Gastroesophageal sphincter (tissue), 4 donors: ENCODE results near the gene FAM9C. TPM values are rescaled to one million over a fixed set of nuclear protein-coding genes. Genes with fewer than 3 reads are reported as not detected.

Source experiments
- ATAC-seq: fragments of 150-250 bp; one replicate; pipeline ENCODE4 v1.9.1; 2016; ENCODE audit warnings: mild to moderate bottlenecking, moderate library complexity
- H3K27ac ChIP-seq, 4 donors: fragments of 200-600 bp; sonication (generic) in 3 of 4; 1 replicate in 3 of 4; 2 replicates in 1 of 4; pipeline ENCODE4 v1.5.1; 2016 to 2019
- H3K27me3 ChIP-seq: fragments of 200-600 bp; sonication (generic); one replicate; pipeline ENCODE4 v1.5.1; 2019
- H3K36me3 ChIP-seq, 2 donors: fragments of 200-600 bp; sonication (generic); one replicate each; pipeline ENCODE4 v1.5.1; 2019; ENCODE audit warnings: control low read depth in 1 of 2
- H3K4me1 ChIP-seq, 3 donors: fragments of 200-600 bp; sonication (generic); 1 replicate in 2 of 3; 2 replicates in 1 of 3; pipeline ENCODE4 v1.5.1; 2016 to 2019; ENCODE audit warnings: control low read depth in 2 of 3
- H3K4me3 ChIP-seq, 2 donors: fragments of 200-600 bp; sonication (generic); one replicate each; pipeline ENCODE4 v1.5.1; 2019; ENCODE audit warnings: mild to moderate bottlenecking in 1 of 2, moderate library complexity in 1 of 2
- H3K9me3 ChIP-seq, 3 donors: fragments of 200-600 bp; sonication (generic); one replicate each; pipeline ENCODE4 v1.5.1; 2017 to 2019; ENCODE audit warnings: control low read depth in 2 of 3
- EP300 ChIP-seq: sonication (generic); formaldehyde crosslinking; IDR thresholded peaks from one replicate; pipeline ENCODE4 v1.6.1; 2017; ENCODE audit warnings: antibody characterized with exemption, mild to moderate bottlenecking
- POLR2A ChIP-seq, 2 donors: fragments of 450-650 bp; IDR thresholded peaks; one replicate each; pipeline ENCODE4 v1.6.1; 2017; ENCODE audit warnings: antibody characterized with exemption in 2 of 2, mild to moderate bottlenecking in 2 of 2, moderate library complexity in 1 of 2
- POLR2AphosphoS5 ChIP-seq: sonication (generic); formaldehyde crosslinking; IDR thresholded peaks from one replicate; pipeline ENCODE4 v1.6.1; 2017; ENCODE audit warnings: antibody characterized with exemption
- whole genome bisulfite sequencing, 2 donors: methylation state at CpG; one replicate each; pipeline ENCODE4 v1.1.5; 2018; ENCODE audit warnings: low coverage in 1 of 2; 5-methylcytosine and 5-hydroxymethylcytosine counted together
- total RNA-seq, 4 donors: library from RNA; depleted of rRNA; stranded (reverse); fragments of >200 nt; gene quantifications; one replicate each; pipeline ENCODE4 v1.1.0, GENCODE V29; 2016
- TF ChIP-seq, protein P1 (sequence below), 4 experiments: fragments of 200-600 bp in 2 of 4; fragments of 450-650 bp in 2 of 4; sonication (generic) in 1 of 4; IDR thresholded peaks; one replicate each; pipeline ENCODE4 v1.5.1; 2017 to 2019; ENCODE audit warnings: antibody characterized with exemption in 4 of 4, mild to moderate bottlenecking in 2 of 4, moderate library complexity in 2 of 4

FAM9C gene
- total RNA-seq, 4 donors from 2014 or later = not detected

DNA sequence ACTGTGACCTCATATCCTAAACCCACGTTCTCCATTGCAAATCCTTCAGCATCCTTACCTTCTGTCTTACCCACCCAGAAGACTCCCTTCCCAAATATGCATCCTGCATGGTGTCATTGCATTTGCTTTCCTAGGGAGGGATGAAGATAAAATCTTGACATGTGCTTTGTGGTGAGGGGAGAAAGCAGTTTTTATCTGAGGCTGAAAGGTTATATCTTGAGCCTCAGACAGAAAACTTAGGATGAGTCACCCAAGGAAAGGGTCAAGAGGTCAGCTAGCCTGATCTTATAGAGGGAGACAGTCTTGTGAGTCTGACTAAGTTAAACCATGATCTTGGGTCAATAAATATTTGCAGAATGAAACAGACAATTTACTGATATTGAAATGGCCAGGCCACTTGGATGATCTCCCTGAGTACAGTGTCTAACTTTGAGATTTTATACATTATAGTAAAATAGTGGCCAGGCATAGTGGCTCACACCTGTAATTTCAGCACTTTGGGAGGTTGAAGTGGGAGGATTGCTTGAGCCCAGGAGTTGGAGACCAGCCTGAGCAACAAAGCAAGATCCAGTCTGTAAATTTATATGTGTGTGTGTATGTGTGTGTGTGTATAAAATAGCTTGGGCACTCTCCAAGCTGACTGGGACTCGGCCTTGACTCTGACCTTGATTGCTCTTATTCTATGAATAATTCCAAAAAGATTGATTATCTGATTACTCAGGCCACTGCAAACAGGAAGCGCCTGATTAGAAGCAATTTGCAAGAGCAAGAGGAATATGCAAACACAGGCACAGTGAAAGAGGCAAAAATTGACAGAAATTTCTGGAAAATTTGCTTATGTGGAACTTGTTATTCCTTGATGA lies 15.4 kb upstream of the FAM9C start:
- Histone ChIP-seq H3K4me3 (no peak overlapping the region), H3K36me3 (no peaks in the 10 kb centered on the region), H3K27me3 (no peaks in the 10 kb centered on the region), H3K4me1 (peaks cover 0 to 9% (median 0%) of the 10 kb centered on the region in 3 donors), H3K27ac (no peak overlapping the region), H3K9me3 (no peaks in the 10 kb centered on the region)
- WGBS, 2 donors = 56 to 68% methylated on average over 3 of the region's 3 CpGs
- no peak for TF ChIP-seq POLR2AphosphoS5
- TF ChIP-seq, protein P1, sequence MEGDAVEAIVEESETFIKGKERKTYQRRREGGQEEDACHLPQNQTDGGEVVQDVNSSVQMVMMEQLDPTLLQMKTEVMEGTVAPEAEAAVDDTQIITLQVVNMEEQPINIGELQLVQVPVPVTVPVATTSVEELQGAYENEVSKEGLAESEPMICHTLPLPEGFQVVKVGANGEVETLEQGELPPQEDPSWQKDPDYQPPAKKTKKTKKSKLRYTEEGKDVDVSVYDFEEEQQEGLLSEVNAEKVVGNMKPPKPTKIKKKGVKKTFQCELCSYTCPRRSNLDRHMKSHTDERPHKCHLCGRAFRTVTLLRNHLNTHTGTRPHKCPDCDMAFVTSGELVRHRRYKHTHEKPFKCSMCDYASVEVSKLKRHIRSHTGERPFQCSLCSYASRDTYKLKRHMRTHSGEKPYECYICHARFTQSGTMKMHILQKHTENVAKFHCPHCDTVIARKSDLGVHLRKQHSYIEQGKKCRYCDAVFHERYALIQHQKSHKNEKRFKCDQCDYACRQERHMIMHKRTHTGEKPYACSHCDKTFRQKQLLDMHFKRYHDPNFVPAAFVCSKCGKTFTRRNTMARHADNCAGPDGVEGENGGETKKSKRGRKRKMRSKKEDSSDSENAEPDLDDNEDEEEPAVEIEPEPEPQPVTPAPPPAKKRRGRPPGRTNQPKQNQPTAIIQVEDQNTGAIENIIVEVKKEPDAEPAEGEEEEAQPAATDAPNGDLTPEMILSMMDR (IDR thresholded peaks at IDR 0.05) = no peak
- TF ChIP-seq EP300 = no peak
- TF ChIP-seq POLR2A (IDR thresholded peaks at IDR 0.05) = no peak
- ATAC-seq = no peak

- no peak for ATAC-seq
- Histone ChIP-seq H3K4me3 (no peak overlapping the region), H3K4me1 (no peaks in the 10 kb centered on the region), H3K36me3 (no peaks in the 10 kb centered on the region), H3K27me3 (no peaks in the 10 kb centered on the region), H3K27ac (no peak overlapping the region), H3K9me3 (no peaks in the 10 kb centered on the region)
- 100% methylated on average over 1 of the region's 1 CpG; no CpG with 5 or more reads in 1 of the 2 donors for WGBS, 2 donors
- TF ChIP-seq POLR2AphosphoS5 (no peak), POLR2A (IDR thresholded peaks at IDR 0.05) (no peak), EP300 (no peak)
- TF ChIP-seq, protein P1 (IDR thresholded peaks at IDR 0.05) = no peak
These were observed 11.1 kb upstream of the FAM9C start for GRCh38 chrX:13055486-13055885.

GRCh38 chrX:13053171-13053570 lies 8.8 kb upstream of the FAM9C start:
- no peak overlapping the region for H3K27ac ChIP-seq
- no peaks in the 10 kb centered on the region for H3K27me3 ChIP-seq
- no peak for ATAC-seq
- H3K4me1 ChIP-seq = no peaks in the 10 kb centered on the region
- no peak for TF ChIP-seq POLR2AphosphoS5
- H3K36me3 ChIP-seq = no peaks in the 10 kb centered on the region
- H3K9me3 ChIP-seq = no peaks in the 10 kb centered on the region
- no peak overlapping the region for H3K4me3 ChIP-seq

GRCh38 chrX:13051529-13052172 lies 7.2 kb upstream of the FAM9C start:
- WGBS, 2 donors = 56 to 70% methylated on average over 4 of the region's 4 CpGs
- no peak overlapping the region for H3K4me3 ChIP-seq
- H3K9me3 ChIP-seq = no peaks in the 10 kb centered on the region
- H3K36me3 ChIP-seq = no peaks in the 10 kb centered on the region
- H3K27ac ChIP-seq = peak overlapping the region in 2 of 4 donors; percentile 34 to 54
- no peak for TF ChIP-seq POLR2A (IDR thresholded peaks at IDR 0.05)
- ATAC-seq = no peak
- no peaks in the 10 kb centered on the region for H3K4me1 ChIP-seq
- H3K27me3 ChIP-seq = no peaks in the 10 kb centered on the region

- no peak for ATAC-seq
- no peak overlapping the region for H3K4me3 ChIP-seq
- peak overlapping the region in 2 of 4 donors; percentile 7 to 34 for H3K27ac ChIP-seq
- H3K4me1 ChIP-seq = no peaks in the 10 kb centered on the region
- H3K27me3 ChIP-seq = no peaks in the 10 kb centered on the region
- H3K9me3 ChIP-seq = no peaks in the 10 kb centered on the region
- 50 to 57% methylated on average over 1 of the region's 1 CpG for WGBS, 2 donors
- TF ChIP-seq POLR2AphosphoS5 (no peak), POLR2A (IDR thresholded peaks at IDR 0.05) (no peak), EP300 (no peak)
- TF ChIP-seq, protein P1 (IDR thresholded peaks at IDR 0.05) = no peak
- H3K36me3 ChIP-seq = no peaks in the 10 kb centered on the region
These were observed 6.7 kb upstream of the FAM9C start for GRCh38 chrX:13051167-13051528.

- no peak overlapping the region for H3K4me3 ChIP-seq
- TF ChIP-seq POLR2A (IDR thresholded peaks at IDR 0.05) = no peak
- TF ChIP-seq EP300 = no peak
- TF ChIP-seq, protein P1 (IDR thresholded peaks at IDR 0.05) = no peak
- TF ChIP-seq POLR2AphosphoS5 = no peak
- no peaks in the 10 kb centered on the region for H3K36me3 ChIP-seq
- H3K27me3 ChIP-seq = no peaks in the 10 kb centered on the region
- H3K4me1 ChIP-seq = no peaks in the 10 kb centered on the region
- H3K27ac ChIP-seq = no peak overlapping the region
- H3K9me3 ChIP-seq = no peaks in the 10 kb centered on the region
- no peak for ATAC-seq
- 77 to 100% methylated on average over 3 of the region's 4 CpGs for WGBS, 2 donors
These were observed 5.7 kb upstream of the FAM9C start for GRCh38 chrX:13050151-13050550.
